CD4-positive, alpha-beta T cell treated with Interferon gamma for 1 hour (primary cell): ENCODE data around the gene IL33.

Source experiments
- DNase-seq: peaks from one replicate; pipeline ENCODE4 v3.0.0-alpha.2; 2020

IL33 gene

DNA sequence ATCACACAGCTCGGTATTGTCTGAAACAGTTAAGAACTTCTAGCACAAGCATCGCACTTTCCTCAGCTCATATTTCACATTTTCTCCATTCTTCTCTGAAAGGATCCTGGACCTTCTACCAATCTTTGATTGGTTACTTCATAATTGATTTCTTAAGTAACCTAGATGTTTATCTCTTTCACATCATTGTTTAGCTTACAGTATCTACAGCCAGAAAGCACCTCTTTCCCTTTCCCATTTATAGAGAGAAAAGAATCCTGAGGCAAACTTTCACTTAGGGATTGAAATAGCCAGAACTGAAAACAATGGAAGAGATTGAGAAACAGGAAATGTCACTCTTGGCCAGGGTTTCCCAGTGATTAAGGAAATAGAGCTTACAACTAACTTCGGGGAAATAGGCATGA is 2.5 kb downstream of the IL33 start:
- DNase-seq: no peak

DNA sequence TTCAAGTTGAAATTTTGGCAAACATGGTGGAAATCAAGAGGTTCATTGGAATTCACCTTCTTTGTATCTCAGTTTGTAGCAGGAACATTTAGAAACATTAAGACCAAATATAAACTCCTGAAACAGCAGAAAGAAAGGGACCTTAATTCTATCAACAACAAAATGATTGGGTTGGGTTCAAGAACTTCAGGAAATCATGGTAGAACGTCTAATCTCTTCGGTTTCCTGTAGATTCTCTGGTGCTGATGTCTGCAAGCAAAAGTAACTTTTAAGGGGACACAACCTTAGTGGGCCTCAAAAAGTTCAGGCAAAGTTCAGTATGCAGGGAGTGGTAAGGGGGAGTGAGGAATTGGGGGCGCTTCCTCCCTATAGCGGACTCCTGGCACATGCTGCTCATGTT is 3.4 kb downstream of the IL33 start:
- DNase-seq: no peak

DNA sequence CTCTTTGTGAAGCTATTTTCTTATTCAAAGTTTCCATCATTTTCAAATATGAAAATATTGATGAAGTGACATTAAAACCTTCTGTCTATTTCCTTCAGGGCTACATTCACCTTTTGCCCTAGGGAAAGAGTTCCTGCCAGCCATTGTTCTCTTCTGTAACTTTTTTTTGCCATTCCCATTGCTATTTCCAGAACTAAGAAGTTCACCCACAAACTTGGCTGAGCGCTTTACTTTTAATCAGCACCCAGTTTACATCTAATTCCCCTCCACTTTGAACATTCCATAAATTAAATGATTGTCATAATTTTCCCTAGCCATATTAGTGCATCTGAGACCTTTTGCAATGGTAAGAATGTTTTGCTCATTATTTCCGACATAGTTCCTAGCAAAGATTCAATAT is 4.4 kb downstream of the IL33 start:
- DNase-seq: no peak

DNA sequence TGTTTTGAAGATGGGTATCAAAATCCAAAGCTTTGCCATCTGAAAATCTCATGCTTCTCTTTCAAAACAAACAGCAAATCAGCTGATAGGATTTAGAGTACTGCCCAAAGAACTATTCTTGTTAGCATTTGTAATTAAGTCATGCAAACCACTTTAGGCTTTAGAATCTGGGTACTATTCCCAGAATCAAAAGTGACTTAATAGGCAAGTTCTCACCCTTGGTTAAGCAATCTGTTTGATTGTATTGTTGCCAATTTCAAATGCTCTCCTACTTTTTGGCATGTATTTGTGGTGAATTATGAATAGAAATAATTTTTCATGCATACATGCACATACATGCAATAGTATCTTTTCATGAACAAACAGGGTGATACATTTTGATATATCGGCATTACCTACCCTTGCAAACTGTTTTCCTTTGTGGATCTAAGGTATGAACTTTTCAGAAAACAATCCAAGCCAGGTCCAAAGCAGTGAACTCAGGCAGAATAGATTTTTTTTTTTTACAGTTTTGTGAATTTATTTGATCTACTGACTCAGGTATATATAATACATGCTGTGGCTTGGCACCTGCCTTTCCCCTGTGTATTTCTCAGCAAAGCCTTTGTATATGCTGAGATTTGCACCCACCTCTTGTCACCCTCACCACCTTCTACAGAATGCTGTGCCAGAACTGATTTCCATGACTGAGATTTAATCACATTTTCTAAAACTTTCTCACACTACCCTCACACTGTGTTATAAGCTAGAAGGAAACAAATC is 9.0 kb downstream of the IL33 start:
- DNase-seq: no peak

DNA sequence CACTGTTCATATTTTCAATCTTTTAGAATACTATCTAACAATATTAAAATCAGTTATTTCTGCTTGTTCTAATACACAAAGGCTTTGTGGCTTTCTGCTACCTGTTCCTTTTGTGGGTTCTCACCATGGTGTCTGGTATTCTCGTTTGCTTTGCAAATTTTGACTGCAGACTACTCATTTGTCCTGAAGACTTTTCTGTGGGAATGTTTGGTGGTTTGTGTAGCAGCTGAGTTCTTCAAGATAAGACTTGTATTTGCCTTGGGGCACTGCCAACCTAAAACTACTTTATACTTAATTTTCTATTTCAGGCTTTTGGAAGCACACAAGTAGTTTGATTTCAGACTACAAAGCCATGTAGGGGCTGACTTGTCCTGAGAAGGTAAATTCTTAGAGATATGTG is 11.1 kb downstream of the IL33 start:
- DNase-seq: no peak

DNA sequence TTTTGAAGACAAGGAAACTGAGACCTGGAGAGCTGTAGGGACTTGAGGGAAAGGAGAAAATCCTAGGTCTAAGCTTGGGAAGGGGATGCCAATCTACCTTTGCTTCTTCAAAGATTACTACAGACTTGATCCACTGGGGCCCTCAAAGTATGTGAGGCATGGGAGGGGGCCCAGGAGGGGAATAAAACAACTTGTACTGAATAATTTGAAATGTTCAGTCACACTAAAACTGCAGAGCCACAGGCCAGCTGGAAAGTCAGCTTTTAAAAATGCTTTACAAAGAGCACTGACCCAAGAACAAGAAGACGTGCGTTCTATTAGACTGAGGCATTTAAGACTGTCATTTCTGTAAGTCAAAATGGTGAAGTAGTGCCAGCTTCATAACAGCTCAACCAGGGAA is 13.6 kb downstream of the IL33 start:
- DNase-seq: no peak

DNA sequence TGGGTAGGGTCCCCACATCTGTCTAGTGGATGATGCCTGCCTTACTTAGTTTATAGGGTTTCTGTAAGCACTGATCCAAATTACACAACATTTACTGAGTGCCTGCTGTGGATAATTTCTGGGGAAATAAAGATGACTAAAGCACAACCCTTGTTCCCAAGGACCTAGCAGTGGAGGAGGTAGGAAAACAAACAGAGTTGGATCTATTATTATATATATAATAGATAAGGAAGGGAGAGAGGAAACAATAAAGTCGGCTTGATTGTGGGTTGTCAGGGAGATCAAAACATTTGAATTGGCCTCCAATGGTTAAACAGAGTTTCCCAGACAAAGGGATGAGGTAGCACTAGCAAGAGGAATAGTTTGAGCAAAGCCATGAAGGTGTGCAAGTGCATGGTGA is 14.0 kb downstream of the IL33 start:
- no peak for DNase-seq

DNA sequence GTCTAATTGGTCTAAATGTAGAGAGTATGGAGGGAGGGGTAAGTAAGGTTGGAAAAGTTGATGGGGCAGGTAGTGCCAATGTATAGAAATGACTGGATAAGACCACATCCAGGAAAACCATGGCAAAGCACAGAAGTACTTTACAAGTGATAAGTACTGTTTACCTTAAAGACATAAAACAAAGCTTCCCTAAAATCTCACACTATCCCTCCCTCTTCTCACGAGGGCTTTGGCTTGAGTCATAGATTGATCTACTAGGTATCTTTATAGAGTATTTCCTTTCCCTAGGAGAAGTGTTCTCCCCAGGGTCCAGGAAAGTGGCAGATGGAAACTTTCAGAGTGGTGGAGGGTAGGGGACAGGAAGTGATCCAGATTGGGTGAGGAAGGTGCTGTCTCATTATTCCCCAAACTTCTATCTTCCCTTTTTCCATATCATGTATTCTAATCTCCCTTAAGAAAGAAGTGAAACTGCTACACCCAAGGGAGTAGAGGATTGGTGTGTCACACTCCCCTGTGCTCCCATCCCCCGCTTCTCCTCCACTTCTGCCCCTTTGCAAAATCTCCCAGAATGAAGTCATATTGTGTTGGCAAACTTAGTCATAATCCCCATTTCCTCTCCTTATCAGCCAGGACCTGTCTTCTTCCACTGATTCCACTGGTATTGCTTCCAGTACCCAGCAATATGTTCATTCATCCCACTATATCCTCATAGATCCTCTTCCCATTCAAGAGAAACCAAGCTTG is 14.6 kb downstream of the IL33 start:
- no peak for DNase-seq

DNA sequence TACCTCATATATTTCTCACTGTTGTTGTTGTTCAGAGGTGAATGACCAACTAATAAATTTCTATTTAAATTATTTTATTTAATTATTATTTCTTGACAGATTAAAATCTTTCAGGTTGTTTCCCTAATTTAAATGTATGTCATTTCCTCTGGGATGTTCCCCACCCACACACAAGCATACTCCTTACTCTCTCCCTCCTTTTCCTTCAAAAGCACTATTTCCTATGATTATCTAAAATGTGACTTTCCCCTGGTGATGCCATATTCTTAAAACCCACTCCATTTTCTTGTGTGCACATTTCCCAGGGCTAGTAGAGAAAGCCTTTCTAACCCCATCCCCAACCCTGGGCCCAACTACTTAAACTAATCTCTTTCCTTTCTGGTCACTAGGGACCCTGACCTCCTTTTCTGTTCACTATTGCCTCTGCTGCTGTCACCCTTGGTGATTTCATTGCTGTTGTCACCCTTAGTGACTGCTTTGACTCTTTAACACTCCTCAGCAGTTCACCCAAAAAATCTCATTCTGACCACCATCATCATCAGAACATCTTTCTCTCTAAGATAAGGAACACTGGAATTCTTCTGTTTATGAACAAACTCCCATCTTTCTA is 16.8 kb downstream of the IL33 start:
- DNase-seq: no peak

DNA sequence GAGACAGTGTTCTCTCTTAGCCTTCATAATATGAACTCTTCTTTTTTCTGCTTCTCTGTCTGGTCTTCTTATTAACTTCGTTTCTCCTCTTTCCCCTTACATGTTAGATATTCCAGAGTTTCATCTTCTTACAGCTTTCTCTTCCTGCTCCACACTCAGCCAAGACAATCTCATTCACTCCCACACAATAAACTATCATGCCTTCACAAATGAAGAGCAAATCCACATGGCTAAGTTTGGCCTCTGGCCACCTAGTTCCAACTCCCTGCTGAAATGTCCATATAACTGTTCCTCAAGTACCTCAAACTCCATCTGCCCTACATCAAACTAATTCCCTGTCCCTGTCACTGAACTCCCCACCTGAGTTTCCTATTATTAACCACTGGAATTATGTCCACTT is 18.4 kb downstream of the IL33 start:
- DNase-seq: no peak

DNA sequence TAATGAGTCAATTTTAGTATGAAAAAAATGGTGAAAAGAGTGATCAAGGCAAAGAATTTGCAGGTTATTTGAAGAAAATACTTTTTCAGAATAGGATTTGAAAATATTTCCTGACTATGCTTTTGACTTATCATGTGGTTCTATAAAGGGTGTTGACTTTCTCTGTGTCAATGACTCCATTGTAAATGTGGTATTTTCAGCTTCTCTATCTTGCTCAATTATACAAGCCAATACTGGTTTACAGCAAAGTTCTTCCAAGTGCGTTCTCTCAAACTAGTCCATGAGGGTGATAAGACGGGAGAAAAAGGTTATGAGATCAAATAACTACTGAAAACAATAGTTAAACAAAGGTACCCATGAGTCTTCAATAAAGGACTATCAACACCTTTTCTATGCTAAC is 21.7 kb downstream of the IL33 start:
- no peak for DNase-seq

DNA sequence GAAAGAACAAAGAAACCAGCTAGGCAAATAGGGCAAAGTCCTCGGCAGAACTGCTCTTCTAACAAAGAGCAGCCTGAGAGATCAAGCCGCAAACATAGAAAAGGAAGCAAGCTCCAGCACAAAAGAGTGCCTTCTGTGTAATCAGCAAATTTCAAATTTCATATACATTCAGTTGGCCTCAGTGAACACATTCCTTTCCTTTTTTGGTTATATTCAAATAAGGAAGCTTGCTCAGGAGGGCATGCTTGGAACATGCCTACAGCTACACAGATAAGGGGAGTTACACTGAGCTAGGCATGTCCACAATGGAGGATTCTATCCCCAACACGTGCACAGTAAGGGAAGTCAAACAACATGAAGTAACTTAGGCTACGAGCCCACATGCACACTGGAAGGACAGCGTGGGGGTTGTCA is 23.4 kb downstream of the IL33 start:
- DNase-seq: no peak

DNA sequence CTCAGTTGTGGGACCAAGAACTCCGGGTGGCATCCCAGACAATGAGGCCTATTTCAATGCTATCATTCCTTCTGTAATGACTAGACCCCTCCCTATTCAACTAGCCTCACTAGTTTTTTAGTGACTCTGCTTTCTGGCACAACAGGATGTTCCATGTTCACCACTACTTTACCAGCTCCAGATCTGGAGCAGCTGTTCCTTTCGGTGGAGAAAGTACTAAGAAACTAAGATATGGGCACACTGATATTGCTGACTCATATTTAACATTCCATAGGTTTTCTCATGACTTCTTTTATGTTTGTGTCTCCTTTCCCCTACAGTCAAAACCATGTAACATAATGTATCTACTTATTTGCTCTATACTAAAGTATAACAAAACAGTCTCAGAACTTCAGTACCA is 24.1 kb downstream of the IL33 start:
- DNase-seq: no peak

DNA sequence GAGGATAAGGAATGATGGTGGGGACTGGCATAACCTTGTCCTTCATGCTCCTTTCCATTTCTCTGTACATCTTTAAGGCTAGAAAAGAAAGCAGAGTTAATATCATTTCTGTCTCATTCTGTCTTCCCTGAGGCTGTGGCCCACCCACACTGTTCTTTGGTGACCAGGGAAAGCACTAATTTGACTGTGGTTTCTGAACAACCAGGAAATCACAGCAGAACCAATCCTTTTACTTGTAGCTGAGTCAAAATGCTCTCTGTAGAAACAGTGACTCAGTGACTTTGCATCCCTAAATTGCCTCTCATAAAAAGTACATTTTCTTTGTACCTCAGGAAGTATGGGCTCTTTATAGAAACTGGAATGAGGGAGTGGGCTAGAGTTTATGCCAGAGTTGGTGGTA is 28.1 kb downstream of the IL33 start:
- no peak for DNase-seq

DNA sequence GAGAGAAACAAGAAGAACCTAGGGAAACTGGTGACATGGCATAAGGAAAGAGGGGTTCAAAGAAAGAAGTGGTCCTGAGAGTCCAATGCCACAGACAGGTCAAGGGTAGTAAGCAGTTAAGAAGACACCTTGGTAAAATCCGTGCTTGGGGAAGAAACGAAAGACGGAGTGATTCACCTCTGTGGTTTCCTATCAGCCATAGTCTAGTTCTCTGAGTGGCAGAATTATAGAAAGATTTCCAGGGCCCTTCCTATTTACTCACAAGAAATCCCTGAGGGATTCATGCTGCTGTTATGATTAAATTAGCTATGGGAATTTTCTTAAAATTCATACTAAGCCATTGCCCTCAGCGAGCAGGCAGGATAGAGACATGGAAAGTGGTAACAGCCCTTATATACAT is 31.7 kb downstream of the IL33 start:
- DNase-seq: no peak

DNA sequence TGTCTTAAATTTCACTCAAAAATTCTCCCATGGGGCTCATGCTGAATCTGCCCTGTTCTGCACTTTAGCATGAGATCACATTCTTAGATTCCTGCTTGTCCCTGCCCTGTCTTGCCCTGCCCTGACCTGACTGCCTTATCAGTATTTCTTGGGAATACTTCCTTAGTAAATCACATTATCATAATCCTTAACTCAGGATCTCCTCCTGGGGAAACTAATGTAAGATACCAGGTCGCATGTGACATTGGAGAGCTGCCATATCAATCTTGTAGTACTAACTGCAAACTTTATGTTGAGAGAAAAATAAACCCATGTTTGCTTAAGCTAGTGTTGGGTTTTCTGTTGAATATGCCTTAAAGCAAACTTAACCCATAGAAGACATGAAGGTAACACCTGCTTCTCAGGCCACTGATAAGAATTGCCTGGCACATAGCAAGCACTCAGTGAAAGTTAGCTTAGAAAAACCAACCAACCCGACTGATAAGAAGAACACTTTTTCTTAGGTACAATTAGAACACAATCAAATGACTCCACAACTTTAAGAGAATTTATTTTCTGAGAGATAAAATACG is 53.3 kb downstream of the IL33 start:
- DNase-seq: no peak

DNA sequence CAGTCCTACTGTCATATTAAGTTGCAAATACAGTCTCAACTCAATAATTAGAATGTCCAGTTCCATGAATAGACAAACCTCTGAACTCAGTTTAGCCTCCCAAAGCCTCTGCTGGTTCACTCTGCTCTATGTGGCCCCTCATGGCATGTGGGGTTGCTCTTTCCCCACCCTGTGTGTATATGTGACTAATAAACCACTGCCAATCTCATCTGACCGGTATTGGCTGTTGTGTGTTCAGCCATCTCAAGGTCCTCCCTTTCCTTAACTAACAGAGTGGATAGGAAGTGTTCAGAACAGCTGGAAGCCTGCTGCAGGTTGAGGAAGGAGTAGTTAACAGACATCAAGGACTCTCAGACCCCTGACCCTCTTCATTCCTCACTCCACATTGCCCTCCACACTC is 55.3 kb downstream of the IL33 start:
- DNase-seq: no peak

DNA sequence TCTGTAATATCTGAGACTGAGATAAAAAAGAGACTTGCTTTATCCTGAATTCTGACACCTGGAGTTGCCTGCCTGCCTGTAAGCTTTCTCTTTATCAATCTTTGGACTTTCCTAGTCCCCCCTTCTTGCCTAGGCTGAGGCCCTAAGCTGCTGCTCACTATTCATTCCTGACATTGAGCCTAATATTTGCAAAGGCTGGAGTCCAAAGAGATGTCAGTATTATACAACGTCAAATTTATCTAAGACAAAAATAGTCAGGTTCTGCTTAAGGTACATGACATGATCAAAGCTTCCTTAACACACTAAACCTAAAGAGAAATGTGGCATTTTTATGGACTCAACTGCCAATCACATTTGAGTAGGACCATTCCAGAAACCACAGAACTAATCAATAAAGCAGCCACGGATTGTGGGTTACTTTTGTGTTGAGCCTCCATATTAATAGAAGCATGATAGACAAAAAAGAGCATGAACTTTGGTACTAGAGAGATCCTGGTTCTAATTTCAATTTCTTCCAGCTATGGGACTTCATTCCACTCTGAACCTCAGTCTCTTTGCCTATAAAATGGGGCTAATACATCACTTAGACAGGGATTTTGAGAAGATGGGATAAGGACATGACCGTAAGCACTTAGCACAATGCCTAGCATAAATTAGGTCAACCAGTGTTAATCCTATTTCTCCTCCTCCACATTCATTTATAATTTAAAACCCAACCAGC is 56.1 kb downstream of the IL33 start:
- DNase-seq: no peak

DNA sequence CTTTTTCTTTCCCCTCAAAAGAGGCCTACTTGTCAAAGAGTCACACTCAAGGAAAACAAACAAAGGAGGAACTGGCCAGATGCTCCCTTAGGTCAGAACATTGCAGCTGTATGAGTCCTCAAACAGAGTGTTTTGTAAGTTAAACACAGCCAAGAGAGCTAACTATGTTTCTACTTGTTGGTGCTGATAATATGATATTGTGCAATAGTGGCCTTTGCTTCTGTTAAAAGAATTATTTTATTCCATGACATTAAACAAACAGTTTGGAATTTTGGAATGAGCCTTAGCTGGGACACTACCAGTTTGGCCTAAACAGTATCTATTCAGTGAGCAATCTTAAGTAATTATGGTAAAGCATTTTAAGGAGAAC is 56.6 kb downstream of the IL33 start:
- DNase-seq: no peak

DNA sequence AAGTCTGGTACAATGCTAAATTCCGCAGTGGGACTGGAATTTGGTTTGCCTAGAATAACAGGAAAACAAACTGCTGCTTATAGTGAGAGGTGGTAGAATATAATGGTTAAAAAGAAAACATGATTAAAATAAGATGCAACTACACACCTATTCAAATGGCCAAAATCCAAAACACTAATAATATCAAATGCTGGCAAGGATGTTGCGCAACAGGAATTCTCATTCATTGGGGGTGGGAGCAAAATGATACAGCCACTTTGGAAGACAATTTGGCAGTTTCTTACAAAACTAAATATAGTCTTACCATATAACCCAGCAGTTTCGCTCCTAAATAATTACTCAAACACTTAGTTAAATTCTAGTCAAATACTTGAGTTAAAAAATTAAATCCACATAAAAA is 61.8 kb downstream of the IL33 start:
- no peak for DNase-seq

DNA sequence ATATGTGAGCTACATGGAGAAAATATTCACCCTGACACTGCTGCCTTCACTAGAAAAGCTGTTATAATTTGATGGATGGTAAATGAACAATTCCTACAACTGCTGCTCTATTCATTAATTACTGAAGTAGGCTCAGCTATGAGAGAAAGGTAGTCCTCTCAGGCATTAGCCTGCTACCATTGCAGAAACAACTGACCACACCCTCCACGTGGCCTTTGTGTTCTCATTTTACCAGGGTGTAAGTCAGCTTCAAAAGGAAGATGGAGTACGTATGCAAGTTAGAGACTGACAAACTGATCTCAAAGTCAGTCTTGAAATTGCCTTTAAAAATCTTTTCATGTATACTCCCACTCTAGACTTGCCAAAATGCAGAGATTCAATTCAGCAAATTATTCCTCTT is 86.3 kb downstream of the IL33 start:
- no peak for DNase-seq

DNA sequence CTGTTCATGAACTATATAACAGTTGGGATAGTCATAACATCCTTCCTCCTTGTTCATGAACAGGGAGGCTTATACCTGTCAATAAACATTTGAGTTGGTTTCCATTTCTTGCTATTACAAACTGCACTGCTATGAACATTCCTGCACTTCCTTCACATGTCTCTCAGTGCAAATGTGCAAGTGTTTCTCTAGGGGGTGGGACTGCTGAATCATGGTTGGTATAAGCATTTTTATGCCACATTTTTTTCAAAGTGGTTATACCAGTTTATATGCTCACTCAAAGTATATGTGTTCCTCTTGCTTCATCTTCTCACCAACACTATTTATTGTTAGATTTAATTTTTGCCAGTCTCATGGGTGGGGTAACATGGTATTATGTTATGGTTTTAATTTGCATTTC is 86.8 kb downstream of the IL33 start:
- DNase-seq: no peak

DNA sequence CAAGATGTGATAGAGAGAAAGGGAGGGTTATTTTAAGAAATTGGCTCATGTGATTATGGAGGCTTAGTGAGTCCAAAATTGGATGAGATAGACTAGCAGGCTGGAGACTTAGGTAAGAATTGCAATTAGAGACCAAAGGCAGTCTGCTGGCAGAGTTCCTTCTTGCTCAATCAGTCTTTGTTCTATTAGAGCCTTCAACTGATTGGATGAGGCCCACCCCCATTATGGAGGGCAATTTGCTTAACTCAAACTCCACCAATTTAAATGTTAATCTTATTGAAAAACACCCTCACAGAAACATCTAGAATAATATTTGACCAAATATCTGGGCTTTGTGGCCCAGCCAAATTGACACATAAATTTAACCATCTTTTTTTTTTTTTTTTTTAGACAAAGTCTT is 88.6 kb downstream of the IL33 start:
- DNase-seq: no peak
